PC-3 (cell line): ENCODE results near the gene SRGAP2C. TPM values are rescaled to one million over a fixed set of nuclear protein-coding genes. Genes with fewer than 3 reads are reported as not detected.
"Not testable (repeated sequence)": the region's sequence is repeated elsewhere in the genome, so short reads cannot be mapped to it uniquely, and the experiment has no call there.

Experiments
- ATAC-seq: fragments of 200-7000 bp; cut with Tn5 transposase; 2 replicates; pipeline ENCODE4 v1.9.1; 2020; ENCODE audit warnings: mild to moderate bottlenecking, moderate library complexity
- BruUV-seq: library from RNA; stranded (reverse); fragments of 400-500 nt; replicated peaks from 2 replicates; lab custom pipeline; 2021; lab: Mats Ljungman, UMichigan
- CTCF ChIA-PET: fragments of 300-600 bp; sonication (Branson Sonifier 250); formaldehyde crosslinking; loops from one replicate; lab custom pipeline; 2022; ENCODE audit warnings: antibody characterized with exemption; lab: Charles Lee
- POLR2A ChIA-PET: fragments of 300-600 bp; sonication (Branson Sonifier 250); formaldehyde crosslinking; loops from one replicate; lab custom pipeline; 2022; ENCODE audit warnings: antibody characterized with exemption; ENCODE audit not compliant: unreplicated experiment; lab: Charles Lee
- DNase-seq: peaks from one replicate; pipeline ENCODE4 v3.0.0-alpha.2; 2015
- H2AFZ ChIP-seq: fragments of 300-600 bp; sonication (generic); 2 replicates; pipeline ENCODE4 v1.6.0; 2016; ENCODE audit warnings: antibody characterized with exemption, low read length
- H3F3A ChIP-seq: fragments of 300-600 bp; sonication (generic); one replicate; pipeline ENCODE4 v1.6.0; 2017; ENCODE audit warnings: antibody characterized with exemption, low read length, control low read depth, mild to moderate bottlenecking; ENCODE audit not compliant: unreplicated experiment
- H3K27ac ChIP-seq: fragments of 300-600 bp; sonication (generic); 2 replicates; pipeline ENCODE4 v1.5.1; 2016; ENCODE audit warnings: mild to moderate bottlenecking, low read length
- H3K27me3 ChIP-seq: fragments of 300-600 bp; sonication (generic); 2 replicates; pipeline ENCODE4 v1.6.1; 2016; ENCODE audit warnings: low read length, mixed read lengths
- H3K36me3 ChIP-seq: fragments of 300-600 bp; sonication (generic); 2 replicates; pipeline ENCODE4 v1.6.1; 2016; ENCODE audit warnings: low read depth, mixed run types, low read length, mixed read lengths
- H3K4me1 ChIP-seq: fragments of 300-600 bp; sonication (generic); 2 replicates; pipeline ENCODE4 v1.5.1; 2016; ENCODE audit warnings: low read length; ENCODE audit not compliant: insufficient read depth
- H3K4me2 ChIP-seq: fragments of 300-600 bp; sonication (generic); 2 replicates; pipeline ENCODE4 v1.6.0; 2016; ENCODE audit warnings: low read length
- H3K4me3 ChIP-seq: fragments of 300-600 bp; sonication (generic); 2 replicates; pipeline ENCODE4 v1.5.1; 2016; ENCODE audit warnings: mild to moderate bottlenecking, low read length, mixed read lengths
- H3K79me2 ChIP-seq: fragments of 300-600 bp; sonication (generic); 2 replicates; pipeline ENCODE4 v1.6.1; 2017; ENCODE audit warnings: low read length, mixed read lengths
- H3K9ac ChIP-seq: fragments of 300-600 bp; sonication (generic); 2 replicates; pipeline ENCODE4 v1.6.0; 2016; ENCODE audit warnings: mild to moderate bottlenecking, low read length
- H3K9me2 ChIP-seq: fragments of 300-600 bp; sonication (generic); replicated peaks from 2 replicates; pipeline ENCODE4 v1.6.1; 2016; ENCODE audit warnings: mixed run types, low read length, mixed read lengths
- H3K9me3 ChIP-seq: fragments of 300-600 bp; sonication (generic); 2 replicates; pipeline ENCODE4 v1.6.1; 2016; ENCODE audit warnings: low read length, mixed read lengths
- H4K20me1 ChIP-seq: fragments of 300-600 bp; sonication (generic); 2 replicates; pipeline ENCODE4 v1.6.1; 2016; ENCODE audit warnings: low read length, mixed read lengths
- intact Hi-C: fragments of 100-400 bp; cut with micrococcal nuclease; formaldehyde crosslinking; loops from 2 replicates; pipeline ENCODE4 v1.9.0; 2023
- total RNA-seq: library from RNA; depleted of rRNA; stranded (reverse); fragments of >200 nt; gene quantifications from 2 replicates; pipeline ENCODE4 v1.2.3, GENCODE V29; 2014

Gene SRGAP2C
- total RNA-seq, 1 experiment from 2014 or later: 7.6 TPM

- H3K9me2 ChIP-seq, H3K27me3 ChIP-seq, H2AFZ ChIP-seq, BruUV-seq, intact Hi-C loops, H3K4me3 ChIP-seq, H4K20me1 ChIP-seq, POLR2A ChIA-PET, H3K27ac ChIP-seq, H3K4me1 ChIP-seq, H3K9me3 ChIP-seq, H3K4me2 ChIP-seq, CTCF ChIA-PET, H3K79me2 ChIP-seq, H3F3A ChIP-seq, H3K9ac ChIP-seq, ATAC-seq, H3K36me3 ChIP-seq, DNase-seq: not testable (repeated sequence)
Observed at GRCh38 chr1:121316081-121316480, 131.3 kb downstream of the SRGAP2C start.

DNA sequence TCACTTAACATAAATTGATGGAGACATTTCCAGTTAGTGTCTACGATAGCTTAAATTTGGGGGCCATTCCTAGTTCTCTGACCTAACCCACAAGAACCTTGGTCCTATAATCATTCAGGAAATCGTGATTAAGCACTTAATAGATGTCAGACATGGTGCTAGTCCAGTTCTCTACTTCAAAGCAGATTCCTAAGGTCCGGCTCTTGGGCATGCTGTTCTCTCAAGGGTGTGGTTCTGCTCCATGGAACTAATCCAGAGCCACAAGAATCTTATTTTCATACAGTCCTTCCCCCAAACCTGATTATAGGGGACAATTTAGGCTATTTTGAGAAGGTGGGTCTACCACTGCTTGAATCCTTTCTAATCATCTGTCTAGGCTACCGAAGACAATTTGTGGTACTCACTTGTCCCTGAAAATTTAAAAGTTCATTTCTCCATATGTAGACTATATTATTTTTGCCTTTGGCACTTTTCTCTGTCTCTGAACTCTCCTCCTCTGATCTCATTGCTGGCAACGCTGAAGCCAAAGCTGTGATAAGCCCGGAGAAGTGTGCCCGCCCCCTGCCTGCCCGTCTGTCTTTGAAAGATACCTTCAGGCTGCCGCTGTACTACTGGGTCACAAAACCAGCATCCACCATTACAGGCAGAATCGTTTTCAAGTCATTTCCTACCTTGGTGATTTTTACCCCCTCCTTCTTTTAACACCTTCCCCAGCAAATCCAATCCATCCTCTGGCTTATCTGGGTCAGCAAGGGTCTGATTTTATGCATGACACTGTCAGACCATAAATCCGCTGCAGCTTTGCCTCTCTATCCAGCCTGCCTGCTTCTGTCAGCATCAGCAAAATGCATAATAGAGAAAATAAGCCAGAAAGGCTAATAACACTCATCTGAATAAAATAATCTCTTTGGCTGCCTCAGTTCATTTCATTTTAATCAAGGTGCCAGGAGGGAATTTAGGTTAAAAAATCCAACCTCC lies 133.0 kb downstream of the SRGAP2C start:
- POLR2A ChIA-PET, intact Hi-C loops: not testable (repeated sequence)

DNA sequence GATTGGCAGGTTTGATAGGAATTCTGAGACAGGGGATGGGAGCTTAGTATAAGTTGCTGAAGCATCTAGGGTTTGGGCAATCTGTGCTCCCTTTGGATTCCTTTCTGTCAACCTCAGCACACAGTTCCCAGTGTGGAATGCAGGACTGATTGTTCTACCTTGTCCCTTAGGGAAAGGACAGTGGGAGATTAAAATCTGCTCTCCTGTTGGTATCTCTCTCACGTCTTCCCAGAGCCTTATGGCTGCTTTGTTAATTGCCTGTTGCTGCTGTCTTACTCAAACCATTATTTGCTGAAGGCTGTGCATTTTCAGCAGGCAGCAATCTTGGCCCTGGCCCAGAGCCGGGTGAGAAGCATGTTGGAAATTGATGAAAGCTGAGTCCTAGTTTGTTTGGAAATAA lies 133.9 kb downstream of the SRGAP2C start:
- H4K20me1 ChIP-seq, H2AFZ ChIP-seq, ATAC-seq, H3K9me2 ChIP-seq, H3K4me2 ChIP-seq, BruUV-seq, POLR2A ChIA-PET, H3K36me3 ChIP-seq, H3F3A ChIP-seq, H3K4me3 ChIP-seq, H3K27ac ChIP-seq, H3K4me1 ChIP-seq, CTCF ChIA-PET, H3K9me3 ChIP-seq, H3K9ac ChIP-seq, H3K79me2 ChIP-seq, intact Hi-C loops, H3K27me3 ChIP-seq, DNase-seq: not testable (repeated sequence)

More for the DNA sequence above, 133.0 kb downstream of the SRGAP2C start:
- H3F3A ChIP-seq, H3K36me3 ChIP-seq, BruUV-seq, H2AFZ ChIP-seq, ATAC-seq, H4K20me1 ChIP-seq, H3K4me3 ChIP-seq, H3K9me2 ChIP-seq, DNase-seq, H3K27me3 ChIP-seq, H3K79me2 ChIP-seq, CTCF ChIA-PET, H3K4me2 ChIP-seq, H3K9me3 ChIP-seq, H3K27ac ChIP-seq, H3K9ac ChIP-seq, H3K4me1 ChIP-seq: not testable (repeated sequence)

DNA sequence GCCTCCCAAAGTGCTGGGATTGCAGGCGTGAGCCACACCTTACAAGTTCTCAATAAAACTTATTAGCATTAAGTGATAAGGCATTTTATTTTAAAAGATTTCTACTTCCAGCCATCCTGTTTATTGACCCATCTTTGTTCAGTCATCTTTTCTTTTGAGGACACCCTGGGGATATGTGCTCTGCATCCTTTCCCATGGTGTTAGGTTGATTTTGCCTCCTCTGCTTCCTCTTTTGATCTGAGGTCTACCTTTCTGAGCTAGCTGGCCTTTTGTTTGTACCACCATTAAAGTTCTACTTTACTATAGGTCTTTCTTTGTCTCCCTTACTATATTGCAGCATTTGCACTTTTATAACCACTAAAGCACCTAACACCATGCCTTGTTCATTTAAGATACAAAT lies 136.9 kb downstream of the SRGAP2C start:
- H4K20me1 ChIP-seq, H3K36me3 ChIP-seq, H3K27ac ChIP-seq, H3K9me2 ChIP-seq, intact Hi-C loops, H3K4me3 ChIP-seq, H3K4me1 ChIP-seq, POLR2A ChIA-PET, CTCF ChIA-PET, ATAC-seq, BruUV-seq, H3K9ac ChIP-seq, H3K9me3 ChIP-seq, H3F3A ChIP-seq, DNase-seq, H2AFZ ChIP-seq, H3K4me2 ChIP-seq, H3K27me3 ChIP-seq, H3K79me2 ChIP-seq: not testable (repeated sequence)

DNA sequence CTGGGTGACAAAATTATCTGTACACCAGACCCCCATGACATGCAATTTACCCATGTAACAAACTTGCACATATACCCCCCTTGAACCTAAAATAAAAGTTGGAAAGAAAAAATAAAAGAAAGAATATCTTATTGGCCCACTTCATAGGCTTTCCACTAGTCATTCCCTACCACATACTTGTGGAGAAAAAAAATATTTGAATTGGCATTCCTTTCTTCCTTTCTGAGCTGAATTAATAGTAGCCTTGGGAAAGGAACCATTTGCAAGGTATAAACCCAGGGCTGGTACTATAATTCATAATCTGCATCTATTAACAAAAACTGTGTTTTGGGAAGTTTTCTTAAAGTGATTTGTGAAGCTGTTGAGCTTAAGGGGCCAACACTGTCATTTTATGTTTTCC lies 140.0 kb downstream of the SRGAP2C start:
- H3K4me1 ChIP-seq, H3K4me3 ChIP-seq, H2AFZ ChIP-seq, H3K27ac ChIP-seq, ATAC-seq, H3K9me3 ChIP-seq, H3K9me2 ChIP-seq, DNase-seq, CTCF ChIA-PET, H3K36me3 ChIP-seq, H3K27me3 ChIP-seq, H3K79me2 ChIP-seq, H3F3A ChIP-seq, intact Hi-C loops, H4K20me1 ChIP-seq, H3K4me2 ChIP-seq, H3K9ac ChIP-seq, POLR2A ChIA-PET, BruUV-seq: not testable (repeated sequence)

DNA sequence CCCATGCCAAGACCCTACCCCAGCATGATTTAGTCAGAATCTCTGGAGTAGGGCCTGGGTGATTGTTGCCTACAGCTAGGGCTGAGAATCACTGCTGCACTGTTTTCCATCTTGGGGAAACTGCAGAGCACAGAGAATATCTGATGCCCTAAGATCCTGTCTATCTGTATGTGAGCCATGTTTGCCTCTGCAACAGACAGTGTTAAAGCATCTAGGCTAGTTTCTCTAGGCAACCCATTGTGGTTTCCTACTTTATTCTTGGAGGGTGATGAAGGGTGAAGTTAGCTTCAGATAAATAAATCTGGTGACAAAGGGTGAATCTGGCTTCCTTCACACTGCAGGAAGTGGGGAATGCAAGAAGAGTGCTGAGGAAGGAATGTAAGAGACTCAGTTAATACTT lies 147.4 kb downstream of the SRGAP2C start:
- H2AFZ ChIP-seq, ATAC-seq, H3K4me1 ChIP-seq, CTCF ChIA-PET, H3K79me2 ChIP-seq, H4K20me1 ChIP-seq, H3K4me3 ChIP-seq, intact Hi-C loops, H3F3A ChIP-seq, H3K27ac ChIP-seq, H3K9me2 ChIP-seq, DNase-seq, H3K9me3 ChIP-seq, H3K36me3 ChIP-seq, H3K4me2 ChIP-seq, BruUV-seq, H3K27me3 ChIP-seq, POLR2A ChIA-PET, H3K9ac ChIP-seq: not testable (repeated sequence)
